Measurements from ENCODE around the gene CTPS1.

DNA sequence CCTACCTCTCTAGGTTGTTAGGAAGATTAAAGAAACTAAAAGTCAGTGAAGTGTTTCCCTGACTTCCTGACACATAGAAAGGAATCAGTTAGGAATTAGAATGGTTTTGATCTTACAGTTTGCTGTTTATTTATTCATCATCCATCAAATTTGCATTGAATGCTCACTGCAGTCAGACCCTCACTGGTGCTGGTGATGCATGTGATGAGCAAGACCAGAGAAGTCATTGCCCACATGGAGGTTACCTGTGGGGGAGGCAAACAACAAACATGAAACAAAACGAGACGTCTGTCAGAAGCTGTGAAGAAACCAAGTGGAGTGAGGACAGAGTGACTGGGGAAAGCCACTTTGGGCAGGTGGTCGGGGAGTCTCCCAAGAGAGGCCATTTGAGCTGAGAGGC is 6.4 kb downstream of the CTPS1 start:
- no peak for TF ChIP-seq ETV6 (CRISPR knock-in tag; IDR thresholded peaks at IDR 0.05)
- TF ChIP-seq, protein P1, sequence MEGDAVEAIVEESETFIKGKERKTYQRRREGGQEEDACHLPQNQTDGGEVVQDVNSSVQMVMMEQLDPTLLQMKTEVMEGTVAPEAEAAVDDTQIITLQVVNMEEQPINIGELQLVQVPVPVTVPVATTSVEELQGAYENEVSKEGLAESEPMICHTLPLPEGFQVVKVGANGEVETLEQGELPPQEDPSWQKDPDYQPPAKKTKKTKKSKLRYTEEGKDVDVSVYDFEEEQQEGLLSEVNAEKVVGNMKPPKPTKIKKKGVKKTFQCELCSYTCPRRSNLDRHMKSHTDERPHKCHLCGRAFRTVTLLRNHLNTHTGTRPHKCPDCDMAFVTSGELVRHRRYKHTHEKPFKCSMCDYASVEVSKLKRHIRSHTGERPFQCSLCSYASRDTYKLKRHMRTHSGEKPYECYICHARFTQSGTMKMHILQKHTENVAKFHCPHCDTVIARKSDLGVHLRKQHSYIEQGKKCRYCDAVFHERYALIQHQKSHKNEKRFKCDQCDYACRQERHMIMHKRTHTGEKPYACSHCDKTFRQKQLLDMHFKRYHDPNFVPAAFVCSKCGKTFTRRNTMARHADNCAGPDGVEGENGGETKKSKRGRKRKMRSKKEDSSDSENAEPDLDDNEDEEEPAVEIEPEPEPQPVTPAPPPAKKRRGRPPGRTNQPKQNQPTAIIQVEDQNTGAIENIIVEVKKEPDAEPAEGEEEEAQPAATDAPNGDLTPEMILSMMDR (IDR thresholded peaks at IDR 0.05), result no peak
- no peak for TF ChIP-seq FOXP1 (CRISPR knock-in tag; IDR thresholded peaks at IDR 0.05; ENCODE audit: borderline replicate concordance)
- TF ChIP-seq ZNF671 (CRISPR knock-in tag; IDR thresholded peaks at IDR 0.05), result no peak
- TF ChIP-seq, protein P2, sequence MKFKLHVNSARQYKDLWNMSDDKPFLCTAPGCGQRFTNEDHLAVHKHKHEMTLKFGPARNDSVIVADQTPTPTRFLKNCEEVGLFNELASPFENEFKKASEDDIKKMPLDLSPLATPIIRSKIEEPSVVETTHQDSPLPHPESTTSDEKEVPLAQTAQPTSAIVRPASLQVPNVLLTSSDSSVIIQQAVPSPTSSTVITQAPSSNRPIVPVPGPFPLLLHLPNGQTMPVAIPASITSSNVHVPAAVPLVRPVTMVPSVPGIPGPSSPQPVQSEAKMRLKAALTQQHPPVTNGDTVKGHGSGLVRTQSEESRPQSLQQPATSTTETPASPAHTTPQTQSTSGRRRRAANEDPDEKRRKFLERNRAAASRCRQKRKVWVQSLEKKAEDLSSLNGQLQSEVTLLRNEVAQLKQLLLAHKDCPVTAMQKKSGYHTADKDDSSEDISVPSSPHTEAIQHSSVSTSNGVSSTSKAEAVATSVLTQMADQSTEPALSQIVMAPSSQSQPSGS (CRISPR knock-in tag; IDR thresholded peaks at IDR 0.05; ENCODE audit: borderline replicate concordance, low read depth), result no peak
